NCI-H226 (cell line): ENCODE results near the gene LCN10.
"Not testable (repeated sequence)": the region's sequence is repeated elsewhere in the genome, so short reads cannot be mapped to it uniquely, and the experiment has no call there.

Experiments
- DNase-seq: peaks from one replicate; pipeline ENCODE4 v3.0.0-alpha.2; 2015

LCN10 gene

GRCh38 chr9:136742591-136743391 is at the start of gene LCN10:
Gene LCN10 (minus strand): TSS chr9:136742940. CDS start chr9:136742903, 37 bp downstream.
- DNase-seq, result no peak

GRCh38 chr9:136791516-136792276 is 49.0 kb upstream of the LCN10 start:
- DNase-seq, result peak; percentile 20

GRCh38 chr9:136790640-136791515 is 48.1 kb upstream of the LCN10 start, which contains the start of gene TMEM141:
Gene TMEM141 (plus strand): TSS chr9:136791344. CDS start chr9:136791371, 27 bp downstream.
- DNase-seq, result peak; percentile 95

- DNase-seq, result no peak
Measured at GRCh38 chr9:136789523-136789937, 46.8 kb upstream of the LCN10 start.

- peak; percentile 35 for DNase-seq
Measured at GRCh38 chr9:136788644-136789522, 46.1 kb upstream of the LCN10 start.

GRCh38 chr9:136787690-136788400 is 45.1 kb upstream of the LCN10 start:
- DNase-seq, result no peak

GRCh38 chr9:136786983-136787382 is 44.2 kb upstream of the LCN10 start:
- not testable (repeated sequence) for DNase-seq

- DNase-seq, result no peak
Measured at GRCh38 chr9:136786451-136786850, 43.7 kb upstream of the LCN10 start.

GRCh38 chr9:136785565-136786355 is 43.0 kb upstream of the LCN10 start:
- DNase-seq, result not testable (repeated sequence)

- no peak for DNase-seq
Measured at GRCh38 chr9:136784997-136785361, 42.2 kb upstream of the LCN10 start.

- DNase-seq, result no peak
Measured at GRCh38 chr9:136784249-136784996, 41.7 kb upstream of the LCN10 start.

GRCh38 chr9:136782452-136782851 is 39.7 kb upstream of the LCN10 start:
- DNase-seq, result no peak

GRCh38 chr9:136779808-136780207 is 37.1 kb upstream of the LCN10 start:
- no peak for DNase-seq

- DNase-seq, result no peak
Measured at GRCh38 chr9:136777359-136777758, 34.6 kb upstream of the LCN10 start.

GRCh38 chr9:136776947-136777346 is 34.2 kb upstream of the LCN10 start:
- no peak for DNase-seq

- DNase-seq, result no peak
Measured at GRCh38 chr9:136775191-136775590, 32.5 kb upstream of the LCN10 start.

GRCh38 chr9:136774416-136775045 is 31.8 kb upstream of the LCN10 start:
- no peak for DNase-seq

- DNase-seq, result no peak
Measured at GRCh38 chr9:136773386-136774044, 30.8 kb upstream of the LCN10 start.
